Activated naive CD8-positive, alpha-beta T cell (primary cell): ENCODE results near the gene SPAM1.
"Not testable (repeated sequence)": the region's sequence is repeated elsewhere in the genome, so short reads cannot be mapped to it uniquely, and the experiment has no call there.

Experiments used
- H3K27ac Mint-ChIP-seq: one replicate; pipeline ENCODE4 v1.8.0; 2021; ENCODE audit warnings: mixed read lengths
- H3K27me3 Mint-ChIP-seq: one replicate; pipeline ENCODE4 v1.8.0; 2021; ENCODE audit warnings: mixed read lengths
- H3K36me3 Mint-ChIP-seq: one replicate; pipeline ENCODE4 v1.8.0; 2021; ENCODE audit warnings: mixed read lengths
- H3K4me1 Mint-ChIP-seq: one replicate; pipeline ENCODE4 v1.8.0; 2021; ENCODE audit warnings: low read depth, mixed read lengths
- H3K4me3 Mint-ChIP-seq: one replicate; pipeline ENCODE4 v1.8.0; 2021; ENCODE audit warnings: mild to moderate bottlenecking, mixed read lengths
- H3K9me3 Mint-ChIP-seq: one replicate; pipeline ENCODE4 v1.8.0; 2021; ENCODE audit warnings: low read depth, mixed read lengths

SPAM1 gene, protein sequence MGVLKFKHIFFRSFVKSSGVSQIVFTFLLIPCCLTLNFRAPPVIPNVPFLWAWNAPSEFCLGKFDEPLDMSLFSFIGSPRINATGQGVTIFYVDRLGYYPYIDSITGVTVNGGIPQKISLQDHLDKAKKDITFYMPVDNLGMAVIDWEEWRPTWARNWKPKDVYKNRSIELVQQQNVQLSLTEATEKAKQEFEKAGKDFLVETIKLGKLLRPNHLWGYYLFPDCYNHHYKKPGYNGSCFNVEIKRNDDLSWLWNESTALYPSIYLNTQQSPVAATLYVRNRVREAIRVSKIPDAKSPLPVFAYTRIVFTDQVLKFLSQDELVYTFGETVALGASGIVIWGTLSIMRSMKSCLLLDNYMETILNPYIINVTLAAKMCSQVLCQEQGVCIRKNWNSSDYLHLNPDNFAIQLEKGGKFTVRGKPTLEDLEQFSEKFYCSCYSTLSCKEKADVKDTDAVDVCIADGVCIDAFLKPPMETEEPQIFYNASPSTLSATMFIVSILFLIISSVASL

DNA sequence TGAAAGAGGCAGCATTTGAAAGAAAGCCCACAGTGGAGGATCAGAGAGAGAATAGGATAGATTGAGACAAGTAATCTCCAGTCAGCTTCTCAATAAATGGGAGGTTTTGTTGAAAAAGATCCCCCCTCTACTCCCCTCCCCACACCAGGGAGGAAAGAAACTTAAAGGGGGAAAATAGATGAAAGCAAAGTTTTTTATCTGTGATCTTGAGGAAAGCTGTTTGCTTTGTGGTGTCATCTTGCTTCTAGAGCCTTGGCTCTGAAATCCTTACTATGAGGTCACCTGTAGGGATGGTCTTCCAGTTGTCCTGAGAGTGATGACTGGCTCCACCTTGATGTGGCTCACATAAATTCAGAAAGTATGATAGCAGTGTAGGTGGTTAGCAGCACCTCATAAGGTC, at the start of gene SPAM1:
Gene SPAM1 (plus strand): TSS at position 301 of the 400 bp plus-strand sequence. CDS start 28,330 bp downstream, outside the sequence.
- Mint-ChIP-seq H3K9me3 (no peaks in the 10 kb centered on the region), H3K4me1 (no peaks in the 10 kb centered on the region), H3K27ac (no peak within 1 kb of the TSS), H3K36me3 (no peaks in the 10 kb centered on the region), H3K27me3 (peaks cover 2% of the 10 kb centered on the region), H3K4me3 (no peak within 1 kb of the TSS)

GRCh38 chr7:123876557-123877256, 48.3 kb upstream of the SPAM1 start:
- Mint-ChIP-seq H3K4me1 (no peaks in the 10 kb centered on the region), H3K36me3 (no peaks in the 10 kb centered on the region), H3K27ac (no peak overlapping the region), H3K4me3 (no peak overlapping the region), H3K9me3 (no peaks in the 10 kb centered on the region), H3K27me3 (peaks cover 5% of the 10 kb centered on the region)

GRCh38 chr7:123879628-123880027, 45.4 kb upstream of the SPAM1 start:
- H3K4me1 Mint-ChIP-seq = no peaks in the 10 kb centered on the region
- H3K36me3 Mint-ChIP-seq = no peaks in the 10 kb centered on the region
- H3K27ac Mint-ChIP-seq = no peak overlapping the region
- H3K27me3 Mint-ChIP-seq = peaks cover 9% of the 10 kb centered on the region
- no peaks in the 10 kb centered on the region for H3K9me3 Mint-ChIP-seq
- no peak overlapping the region for H3K4me3 Mint-ChIP-seq

DNA sequence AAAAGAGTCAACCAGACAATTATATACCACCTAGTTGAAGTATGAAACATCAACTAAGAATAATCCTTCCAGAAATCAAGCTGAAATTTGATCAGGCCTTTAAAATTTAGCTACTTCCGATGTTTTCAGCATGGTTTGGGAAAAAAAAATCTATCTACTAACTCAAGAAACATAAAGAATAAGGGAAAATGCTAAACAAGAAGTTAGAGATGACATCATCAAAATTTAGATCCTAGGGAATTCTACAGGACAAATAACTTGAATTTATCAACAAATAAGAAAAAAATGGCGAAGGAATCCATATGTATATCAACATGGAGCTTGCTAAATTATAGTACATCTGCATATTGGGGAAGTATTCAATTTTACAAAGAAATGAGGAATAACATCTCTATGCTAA, 43.7 kb upstream of the SPAM1 start:
- Mint-ChIP-seq H3K4me1 (no peaks in the 10 kb centered on the region), H3K36me3 (no peaks in the 10 kb centered on the region), H3K4me3 (no peak overlapping the region), H3K27ac (no peak overlapping the region), H3K27me3 (peaks cover 9% of the 10 kb centered on the region), H3K9me3 (no peaks in the 10 kb centered on the region)

DNA sequence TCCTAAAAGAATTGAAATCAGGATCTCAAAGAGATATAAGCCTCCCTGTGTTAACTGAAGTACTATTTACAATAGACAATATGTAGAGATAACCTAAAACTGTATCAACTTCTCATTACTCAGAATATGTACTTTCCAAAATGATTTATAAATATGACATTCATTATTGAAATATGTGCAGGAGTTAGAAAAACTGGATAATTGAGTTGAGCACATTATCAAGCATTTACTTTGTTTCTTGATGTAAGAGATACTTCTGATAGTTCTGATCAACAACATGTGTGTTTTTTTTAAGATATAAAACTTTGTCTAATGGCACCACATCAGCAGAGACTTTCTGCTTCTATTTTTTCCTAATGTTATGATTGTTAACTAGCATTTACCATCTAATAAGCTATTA, 41.9 kb upstream of the SPAM1 start:
- H3K9me3 Mint-ChIP-seq = no peaks in the 10 kb centered on the region
- H3K27me3 Mint-ChIP-seq = peaks cover 14% of the 10 kb centered on the region
- no peak overlapping the region for H3K4me3 Mint-ChIP-seq
- no peaks in the 10 kb centered on the region for H3K36me3 Mint-ChIP-seq
- no peaks in the 10 kb centered on the region for H3K4me1 Mint-ChIP-seq
- no peak overlapping the region for H3K27ac Mint-ChIP-seq

DNA sequence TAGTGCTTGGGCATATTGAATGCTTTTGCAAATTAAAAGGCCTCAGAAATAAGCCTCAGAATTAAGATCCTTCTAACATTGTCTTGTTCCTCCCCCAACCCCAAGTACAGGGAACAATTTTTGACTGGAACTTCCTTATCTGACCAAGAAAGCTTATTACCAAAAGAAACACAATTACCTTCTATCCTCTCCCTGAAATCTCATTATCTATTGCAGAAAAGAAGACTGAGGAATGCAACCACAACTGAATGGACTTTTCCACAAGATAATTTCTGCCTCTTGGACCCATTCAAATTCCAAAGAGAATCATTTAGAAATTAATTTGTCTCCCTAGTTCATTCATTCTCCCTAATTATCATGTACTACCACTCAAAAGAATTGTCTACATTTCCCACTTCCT, 36.8 kb upstream of the SPAM1 start:
- peaks cover 9% of the 10 kb centered on the region for H3K27me3 Mint-ChIP-seq
- H3K4me3 Mint-ChIP-seq = no peak overlapping the region
- no peaks in the 10 kb centered on the region for H3K36me3 Mint-ChIP-seq
- no peaks in the 10 kb centered on the region for H3K4me1 Mint-ChIP-seq
- H3K9me3 Mint-ChIP-seq = no peaks in the 10 kb centered on the region
- H3K27ac Mint-ChIP-seq = no peak overlapping the region

- H3K36me3 Mint-ChIP-seq, H3K27ac Mint-ChIP-seq, H3K4me1 Mint-ChIP-seq, H3K27me3 Mint-ChIP-seq, H3K9me3 Mint-ChIP-seq, H3K4me3 Mint-ChIP-seq: not testable (repeated sequence)
Observed at GRCh38 chr7:123894753-123895152, 30.3 kb upstream of the SPAM1 start.

- Mint-ChIP-seq H3K27ac (no peak overlapping the region), H3K9me3 (peaks cover 11% of the 10 kb centered on the region), H3K4me3 (no peak overlapping the region), H3K4me1 (no peaks in the 10 kb centered on the region), H3K36me3 (no peaks in the 10 kb centered on the region), H3K27me3 (peaks cover 2% of the 10 kb centered on the region)
Observed at GRCh38 chr7:123901101-123901500, 23.9 kb upstream of the SPAM1 start.

- Mint-ChIP-seq H3K9me3 (peaks cover 12% of the 10 kb centered on the region), H3K4me3 (no peak overlapping the region), H3K4me1 (no peaks in the 10 kb centered on the region), H3K27me3 (peaks cover 4% of the 10 kb centered on the region), H3K27ac (no peak overlapping the region), H3K36me3 (no peaks in the 10 kb centered on the region)
Observed at GRCh38 chr7:123905714-123906113, 19.3 kb upstream of the SPAM1 start.

GRCh38 chr7:123916240-123916724, 8.8 kb upstream of the SPAM1 start:
- Mint-ChIP-seq H3K9me3 (no peaks in the 10 kb centered on the region), H3K4me3 (no peak overlapping the region), H3K4me1 (no peaks in the 10 kb centered on the region), H3K27ac (no peak overlapping the region), H3K36me3 (no peaks in the 10 kb centered on the region), H3K27me3 (peaks cover 4% of the 10 kb centered on the region)

DNA sequence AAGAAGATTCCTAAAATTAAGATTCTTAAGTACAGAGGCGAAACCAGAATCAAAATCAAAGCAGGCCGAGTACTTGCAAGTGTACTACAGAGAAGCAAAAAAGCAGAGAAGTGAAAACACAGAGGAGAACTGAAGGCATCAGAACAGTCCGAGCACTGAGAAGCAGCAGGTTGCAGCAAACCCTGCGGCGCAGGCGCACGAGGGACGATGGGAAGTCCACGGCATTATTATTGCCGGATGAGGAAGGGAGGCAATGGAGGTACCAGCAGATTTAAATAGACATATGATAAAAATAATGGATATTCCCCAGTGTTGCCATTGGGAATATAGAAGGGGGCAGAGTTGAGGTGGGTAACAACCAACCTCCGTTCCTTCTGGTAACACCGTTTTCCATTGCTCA, 7.2 kb upstream of the SPAM1 start:
- no peaks in the 10 kb centered on the region for H3K4me1 Mint-ChIP-seq
- no peaks in the 10 kb centered on the region for H3K36me3 Mint-ChIP-seq
- H3K27ac Mint-ChIP-seq = no peak overlapping the region
- H3K9me3 Mint-ChIP-seq = no peaks in the 10 kb centered on the region
- peaks cover 4% of the 10 kb centered on the region for H3K27me3 Mint-ChIP-seq
- no peak overlapping the region for H3K4me3 Mint-ChIP-seq

DNA sequence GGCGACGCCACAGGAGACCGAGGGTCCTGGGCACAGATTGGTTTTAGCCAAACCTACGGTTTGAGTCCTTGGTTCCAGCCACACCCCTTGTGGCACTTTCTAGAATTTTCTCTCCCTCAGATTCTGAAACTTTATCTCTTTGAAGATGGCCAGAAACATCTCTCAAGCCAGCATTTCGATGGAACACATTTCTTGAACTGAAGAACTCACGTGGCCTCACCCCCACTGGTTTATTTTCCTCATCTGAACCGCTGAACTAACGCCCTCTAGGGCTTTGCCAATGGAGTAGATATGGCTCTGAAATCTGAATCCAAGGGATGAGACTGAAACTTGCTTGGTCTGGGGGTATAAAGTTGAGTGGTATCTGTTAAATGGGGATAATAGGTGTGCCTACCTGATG, 6.7 kb upstream of the SPAM1 start:
- no peak overlapping the region for H3K27ac Mint-ChIP-seq
- H3K36me3 Mint-ChIP-seq = no peaks in the 10 kb centered on the region
- peaks cover 4% of the 10 kb centered on the region for H3K27me3 Mint-ChIP-seq
- no peaks in the 10 kb centered on the region for H3K4me1 Mint-ChIP-seq
- H3K9me3 Mint-ChIP-seq = no peaks in the 10 kb centered on the region
- H3K4me3 Mint-ChIP-seq = no peak overlapping the region

DNA sequence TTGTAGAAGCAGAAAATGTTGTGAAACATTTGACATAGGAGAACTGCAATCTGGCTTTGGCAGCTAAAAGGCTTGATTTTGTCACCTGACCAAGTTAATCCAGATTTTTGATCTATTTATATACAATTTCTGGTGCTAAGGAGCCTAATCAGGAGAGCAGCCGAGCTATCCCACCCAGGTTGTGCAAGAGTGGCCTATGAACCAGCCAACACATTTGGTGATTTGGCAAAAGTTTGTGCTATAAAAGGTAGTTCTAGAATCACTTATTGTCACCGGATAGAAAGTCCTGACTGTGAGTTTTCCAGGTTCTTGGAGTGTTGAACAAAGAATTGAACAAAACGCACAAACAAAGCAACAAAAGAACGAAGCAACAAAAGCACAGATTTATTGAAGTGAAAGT, 1.4 kb upstream of the SPAM1 start:
- Mint-ChIP-seq H3K27ac (no peak overlapping the region), H3K4me3 (no peak overlapping the region), H3K4me1 (no peaks in the 10 kb centered on the region), H3K27me3 (peaks cover 2% of the 10 kb centered on the region), H3K36me3 (no peaks in the 10 kb centered on the region), H3K9me3 (no peaks in the 10 kb centered on the region)

DNA sequence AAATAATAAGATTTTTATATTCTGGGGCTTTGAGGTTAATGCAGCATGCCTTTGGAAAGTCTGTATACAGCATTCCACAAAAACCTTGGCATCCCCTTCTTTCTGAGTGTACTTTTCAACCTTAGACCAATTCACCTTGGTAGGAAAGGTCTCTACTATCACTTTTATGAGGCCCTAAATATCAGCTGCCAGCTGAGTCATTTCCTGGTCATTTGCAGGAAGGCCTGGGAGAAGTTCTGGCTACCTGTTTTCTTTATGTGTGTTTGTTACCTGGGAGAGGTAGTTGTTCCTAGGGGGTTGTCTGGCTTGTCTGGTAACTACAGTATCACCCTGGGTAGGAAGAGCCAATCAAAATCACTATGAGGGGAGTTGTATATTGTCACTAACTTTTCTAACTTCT, 4.1 kb downstream of the SPAM1 start:
- no peak overlapping the region for H3K27ac Mint-ChIP-seq
- no peaks in the 10 kb centered on the region for H3K36me3 Mint-ChIP-seq
- no peaks in the 10 kb centered on the region for H3K4me1 Mint-ChIP-seq
- peaks cover 6% of the 10 kb centered on the region for H3K27me3 Mint-ChIP-seq
- no peak overlapping the region for H3K4me3 Mint-ChIP-seq
- H3K9me3 Mint-ChIP-seq = peaks cover 4% of the 10 kb centered on the region

GRCh38 chr7:123929655-123930054, 4.6 kb downstream of the SPAM1 start:
- Mint-ChIP-seq H3K4me1 (no peaks in the 10 kb centered on the region), H3K27me3 (peaks cover 6% of the 10 kb centered on the region), H3K27ac (no peak overlapping the region), H3K4me3 (no peak overlapping the region), H3K36me3 (no peaks in the 10 kb centered on the region), H3K9me3 (peaks cover 4% of the 10 kb centered on the region)
